Keratinocyte (primary cell): Measurements from ENCODE around the gene FCMR. TPM values are rescaled to one million over a fixed set of nuclear protein-coding genes. Genes with fewer than 3 reads are reported as not detected.
A peak's percentile ranks its signal among the peaks of the same experiment; 100 is the strongest.

ENCODE experiments used
- DNase-seq: peaks from one replicate; pipeline ENCODE4 v3.0.0-alpha.2; 2011; ENCODE audit warnings: low read depth, missing footprints, low spot score
- FAIRE-seq: peaks from 2 replicates; lab custom pipeline; 2011; peaks lifted over from hg19 to GRCh38; lab: Jason Lieb, UNC
- H2AFZ ChIP-seq: 2 replicates; pipeline ENCODE4 v1.6.0; 2012; ENCODE audit warnings: low read length, control low read depth, inconsistent platforms; ENCODE audit not compliant: control insufficient read depth
- H3K27ac ChIP-seq: 2 replicates; pipeline ENCODE4 v1.5.1; 2011; ENCODE audit warnings: low read length; ENCODE audit not compliant: control insufficient read depth, insufficient read depth
- H3K27me3 ChIP-seq: 3 replicates; pipeline ENCODE4 v1.6.0; 2011; ENCODE audit warnings: low read length; ENCODE audit not compliant: control insufficient read depth, insufficient read depth; ENCODE audit errors: extremely low read depth
- H3K36me3 ChIP-seq, 2 experiments: 2 replicates in 1 of 2; 3 replicates in 1 of 2; pipeline ENCODE4 v1.5.1; 2011; ENCODE audit warnings: low read length in 2 of 2, mild to moderate bottlenecking in 1 of 2; ENCODE audit not compliant: control insufficient read depth in 2 of 2, insufficient read depth in 2 of 2; ENCODE audit errors: extremely low read depth in 1 of 2
- H3K4me1 ChIP-seq: 3 replicates; pipeline ENCODE4 v1.5.1; 2011; ENCODE audit warnings: low read length; ENCODE audit not compliant: control insufficient read depth, insufficient read depth; ENCODE audit errors: extremely low read depth
- H3K4me2 ChIP-seq: 3 replicates; pipeline ENCODE4 v1.6.0; 2011; ENCODE audit warnings: low read depth, low read length; ENCODE audit not compliant: control insufficient read depth, insufficient read depth; ENCODE audit errors: extremely low read depth
- H3K4me3 ChIP-seq, 3 experiments: fragments of 200-600 bp in 1 of 3; sonication (generic) in 1 of 3; 2 replicates in 2 of 3; 3 replicates in 1 of 3; pipeline ENCODE4 v1.5.1; 2011 to 2016; ENCODE audit warnings: low read length in 3 of 3, mild to moderate bottlenecking in 3 of 3, control low read depth in 2 of 3, inconsistent platforms in 1 of 3, low read depth in 1 of 3, mixed read lengths in 1 of 3, mixed run types in 1 of 3, moderate library complexity in 1 of 3; ENCODE audit not compliant: control insufficient read depth in 2 of 3, insufficient read depth in 2 of 3; ENCODE audit errors: extremely low read depth in 1 of 3
- H3K79me2 ChIP-seq: 2 replicates; pipeline ENCODE4 v1.6.0; 2012; ENCODE audit warnings: low read length; ENCODE audit not compliant: control insufficient read depth, insufficient read depth
- H3K9ac ChIP-seq: 3 replicates; pipeline ENCODE4 v1.6.0; 2011; ENCODE audit warnings: low read length; ENCODE audit not compliant: control insufficient read depth, insufficient read depth; ENCODE audit errors: extremely low read depth
- H3K9me1 ChIP-seq: 3 replicates; pipeline ENCODE4 v1.6.0; 2011; ENCODE audit warnings: low read length; ENCODE audit not compliant: control insufficient read depth, insufficient read depth; ENCODE audit errors: extremely low read depth
- H3K9me3 ChIP-seq: 2 replicates; pipeline ENCODE4 v1.5.1; 2012; ENCODE audit warnings: low read depth, low read length; ENCODE audit not compliant: control insufficient read depth
- H4K20me1 ChIP-seq: 3 replicates; pipeline ENCODE4 v1.6.0; 2011; ENCODE audit warnings: low read length; ENCODE audit not compliant: control insufficient read depth, insufficient read depth; ENCODE audit errors: extremely low read depth
- CTCF ChIP-seq, 3 experiments: IDR thresholded peaks in 1 of 3; conservative IDR thresholded peaks in 1 of 3; optimal IDR thresholded peaks in 1 of 3; 2 replicates in 2 of 3; 3 replicates in 1 of 3; pipeline versions ENCODE3 to v1.5.1; 2011; ENCODE audit warnings: low read length in 3 of 3, mild to moderate bottlenecking in 3 of 3, moderate library complexity in 2 of 3, control low read depth in 1 of 3, inconsistent platforms in 1 of 3; ENCODE audit not compliant: insufficient read depth in 2 of 3; ENCODE audit errors: extremely low read depth in 1 of 3
- EZH2 ChIP-seq: IDR thresholded peaks from one replicate; pipeline ENCODE4 v1.6.1; 2012; ENCODE audit warnings: inconsistent platforms, mild to moderate bottlenecking, low read length, moderate library complexity
- dilution Hi-C: fragments of 300-500 bp; cut with MboI; formaldehyde crosslinking; loops from one replicate; pipeline ENCODE4 v1.7.0; 2020; ENCODE audit warnings: low sequenced_read_pairs; ENCODE audit not compliant: extremely low pct_ligation_motif_present
- polyA plus RNA-seq, 5 experiments: library from polyadenylated mRNA; depleted of rRNA in 3 of 5; stranded (reverse) in 3 of 5; stranded (forward) in 1 of 5; unstranded in 1 of 5; fragments of >200 nt; gene quantifications; 1 replicate in 1 of 5; 2 replicates in 3 of 5; 3 replicates in 1 of 5; pipeline versions ENCODE4 v1.2.1 to v1.2.3, GENCODE V29; 2011 to 2012; ENCODE audit warnings: missing spikeins in 2 of 5, low read depth in 1 of 5, low replicate concordance in 1 of 5

Gene FCMR
- polyA plus RNA-seq, 1 donor (not counting 4 experiments of a cell fraction or from before 2014, with no cell fraction given): 1.8 TPM

GRCh38 chr1:206893380-206893779 lies 28.4 kb downstream of the FCMR start:
- H3K4me3 ChIP-seq: no peak overlapping the region
- H3K36me3 ChIP-seq: no peaks in the 10 kb centered on the region
- peak overlapping the region; percentile 98 for H3K27ac ChIP-seq
- no peaks in the 10 kb centered on the region for H3K27me3 ChIP-seq
- peaks cover 86% of the 10 kb centered on the region for H3K4me1 ChIP-seq
- no peak overlapping the region for H3K4me2 ChIP-seq
- no peaks in the 10 kb centered on the region for H4K20me1 ChIP-seq
- DNase-seq: no peak
- peak overlapping the region; percentile 21 for H2AFZ ChIP-seq
- dilution Hi-C loops: no loop called here
- no peak overlapping the region for H3K9ac ChIP-seq
- no peak for TF ChIP-seq CTCF (optimal IDR thresholded peaks at IDR 0.05 in 1 of 3, IDR thresholded peaks at IDR 0.05 in 1 of 3, conservative IDR thresholded peaks at IDR 0.05 in 1 of 3; ENCODE audit: extremely low read depth in 1 of 3, insufficient read depth in 2 of 3, low read length in 3 of 3)
- no peak for TF ChIP-seq EZH2
- H3K9me3 ChIP-seq: no peaks in the 10 kb centered on the region
- FAIRE-seq: no peak
- H3K79me2 ChIP-seq: no peaks in the 10 kb centered on the region
- no peaks in the 10 kb centered on the region for H3K9me1 ChIP-seq

- Histone ChIP-seq H3K4me2 (no peak overlapping the region), H3K4me3 (no peak overlapping the region), H3K27me3 (no peaks in the 10 kb centered on the region), H3K9ac (no peak overlapping the region), H3K4me1 (peaks cover 87% of the 10 kb centered on the region), H2AFZ (no peak overlapping the region), H3K79me2 (no peaks in the 10 kb centered on the region), H4K20me1 (no peaks in the 10 kb centered on the region), H3K36me3 (no peaks in the 10 kb centered on the region), H3K9me3 (no peaks in the 10 kb centered on the region), H3K9me1 (no peaks in the 10 kb centered on the region), H3K27ac (peak overlapping the region; percentile 100)
- FAIRE-seq (no peak), DNase-seq (no peak)
- dilution Hi-C loops: no loop called here
- TF ChIP-seq CTCF (optimal IDR thresholded peaks at IDR 0.05 in 1 of 3, IDR thresholded peaks at IDR 0.05 in 1 of 3, conservative IDR thresholded peaks at IDR 0.05 in 1 of 3; ENCODE audit: extremely low read depth in 1 of 3, insufficient read depth in 2 of 3, low read length in 3 of 3) (no peak), EZH2 (no peak)
These were observed 29.3 kb downstream of the FCMR start for GRCh38 chr1:206892351-206892984.
